ENCODE results near the gene ADAMTS2. TPM values are rescaled to one million over a fixed set of nuclear protein-coding genes. Genes with fewer than 3 reads are reported as not detected.

Gene ADAMTS2
- total and polyA plus RNA-seq, 2 of the 8 experiments (the other 6 are each of a cell fraction or from before 2014, with no cell fraction given), result 6.6 to 7.3 TPM

- no peak for TF ChIP-seq ATF2 (IDR thresholded peaks at IDR 0.05; ENCODE audit: low read length)
Observed at GRCh38 chr5:179345183-179345432, 153 bp downstream of the ADAMTS2 start (continued).
